ENCODE measurements around the gene SLC7A4.

- no peak for TF ChIP-seq EZH2phosphoT487 (IDR thresholded peaks at IDR 0.05; ENCODE audit: borderline replicate concordance)
- no peak for TF ChIP-seq CTCF (IDR thresholded peaks at IDR 0.05 in 2 of 3, conservative IDR thresholded peaks at IDR 0.05 in 1 of 3; ENCODE audit: borderline replicate concordance in 1 of 3, insufficient read depth in 1 of 3, low read depth in 2 of 3, low read length in 2 of 3)
- no peak for TF ChIP-seq EZH2 (IDR thresholded peaks at IDR 0.05)
- TF ChIP-seq ELF1 (IDR thresholded peaks at IDR 0.05; ENCODE audit: borderline replicate concordance, low read depth) = no peak
- TF ChIP-seq POLR2A (IDR thresholded peaks at IDR 0.05; ENCODE audit: borderline replicate concordance, extremely low read depth, insufficient read depth, insufficient read length) = no peak
- TF ChIP-seq ATF3 (IDR thresholded peaks at IDR 0.05) = no peak
- no peak for TF ChIP-seq YY1 (IDR thresholded peaks at IDR 0.05; ENCODE audit: extremely low read depth, insufficient replicate concordance, low read depth, low read length)
- TF ChIP-seq SIN3A (IDR thresholded peaks at IDR 0.05; ENCODE audit: low read depth) = no peak
Measured at GRCh38 chr22:20988573-20989322, 43.6 kb downstream of the SLC7A4 start.
